Activated naive CD4-positive, alpha-beta T cell (primary cell): ENCODE results near the gene TWF2.

Source experiments
- DNase-seq, 4 experiments: peaks; one replicate each; lab custom pipeline; 2025; lab: John Stamatoyannopoulos, UW

Gene TWF2

DNA sequence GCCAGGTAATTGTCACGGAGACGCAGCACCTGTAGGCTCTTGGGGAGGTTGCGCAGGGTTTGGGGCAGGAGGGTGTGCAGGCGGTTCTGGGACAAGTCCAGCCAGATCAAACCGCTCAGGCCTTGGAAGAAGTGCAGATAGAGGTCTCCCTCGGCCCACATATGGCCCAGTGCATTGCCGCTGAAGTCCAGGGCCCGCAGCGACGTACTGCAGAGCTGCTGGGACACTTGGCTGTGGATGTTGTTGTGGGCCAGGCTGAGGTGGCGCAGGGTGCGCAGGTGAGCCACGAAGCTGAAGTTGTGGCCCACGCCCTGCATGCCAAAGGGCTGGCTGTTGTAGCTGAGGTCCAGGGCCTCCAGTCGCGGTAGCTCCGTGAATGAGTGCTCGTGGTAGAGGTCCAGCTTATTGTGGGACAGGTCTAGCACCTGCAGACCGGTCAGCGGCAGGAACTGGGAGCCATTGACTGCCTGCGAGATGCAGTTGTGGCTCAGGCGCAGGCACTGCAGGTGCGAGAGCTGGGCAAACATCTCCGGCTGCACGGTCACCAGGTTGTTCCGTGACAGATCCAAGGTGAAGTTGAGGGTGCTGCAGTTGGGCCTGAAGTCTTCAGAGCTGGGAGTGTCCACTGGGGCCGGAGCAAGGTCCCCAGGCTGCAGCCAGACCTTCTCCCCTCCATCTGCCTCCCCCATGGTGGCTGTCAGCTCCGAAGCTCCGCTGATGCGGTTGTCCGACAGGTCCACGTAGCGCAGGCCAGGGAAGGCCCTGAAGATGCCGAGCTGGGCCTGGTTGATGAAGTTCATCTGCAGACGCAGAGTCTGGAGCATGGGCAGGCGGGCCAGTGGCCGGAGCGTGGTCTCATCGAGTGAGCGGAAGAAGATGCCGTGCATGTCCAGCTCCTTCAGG is 16.4 kb downstream of the TWF2 start:
- DNase-seq, result no peak

- DNase-seq, result peak in 2 of 4 experiments; percentile 42 to 65
Measured at GRCh38 chr3:52221563-52222318, 17.2 kb downstream of the TWF2 start.

DNA sequence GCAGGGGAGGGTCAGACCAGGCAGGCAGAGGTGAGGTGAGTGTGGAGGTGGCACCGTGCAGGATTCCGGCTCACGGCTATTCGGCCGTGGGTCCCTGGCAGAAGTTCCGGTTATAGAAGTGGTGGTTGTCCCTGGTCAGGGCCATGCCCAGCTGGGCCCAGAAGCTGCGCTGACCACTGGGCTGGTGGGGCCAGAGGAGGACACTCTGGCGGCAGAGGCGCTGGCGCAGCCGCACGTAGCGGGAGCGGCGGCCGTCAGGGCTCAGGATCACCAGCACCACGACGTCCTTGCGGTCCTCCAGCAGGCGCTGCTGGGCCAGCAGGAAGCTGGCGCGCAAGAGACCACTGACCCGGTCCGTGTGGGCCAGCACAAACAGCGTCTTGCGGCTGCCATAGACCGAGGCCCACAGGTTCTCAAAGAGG is 17.8 kb downstream of the TWF2 start:
- DNase-seq, result no peak

DNA sequence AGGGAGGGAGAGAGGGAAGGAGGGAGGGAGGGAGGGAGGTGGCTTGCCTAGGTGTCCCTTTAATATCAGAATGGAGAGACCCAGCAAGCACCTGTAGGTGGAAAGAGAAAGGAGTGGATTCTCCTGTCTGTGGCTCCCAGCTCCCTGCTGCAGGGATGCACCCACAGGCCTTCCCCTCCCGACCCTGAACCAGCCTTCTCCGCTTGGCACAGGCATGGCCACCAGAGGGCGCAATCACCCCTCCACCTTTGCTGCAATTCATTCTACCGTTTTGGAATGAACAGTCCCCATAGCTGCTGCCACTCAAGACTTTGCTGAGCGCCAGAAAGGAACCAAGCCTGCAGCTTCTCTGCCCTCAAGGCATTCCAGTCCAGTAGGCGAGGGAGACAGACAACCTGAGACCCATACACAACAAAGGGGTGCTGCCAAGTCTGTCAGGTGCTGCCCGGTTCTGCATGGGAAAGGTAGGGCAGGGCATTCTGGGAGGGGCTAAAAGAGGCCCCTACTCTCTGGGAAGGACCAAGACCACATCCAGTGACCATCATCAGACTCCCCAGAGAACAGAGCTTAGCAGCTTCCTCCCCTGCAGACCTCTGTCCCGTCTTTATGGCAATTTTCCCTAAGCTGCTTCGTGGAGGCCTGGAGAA is 18.5 kb downstream of the TWF2 start:
- peak; percentile 79 to 90 (median 86) for DNase-seq

DNA sequence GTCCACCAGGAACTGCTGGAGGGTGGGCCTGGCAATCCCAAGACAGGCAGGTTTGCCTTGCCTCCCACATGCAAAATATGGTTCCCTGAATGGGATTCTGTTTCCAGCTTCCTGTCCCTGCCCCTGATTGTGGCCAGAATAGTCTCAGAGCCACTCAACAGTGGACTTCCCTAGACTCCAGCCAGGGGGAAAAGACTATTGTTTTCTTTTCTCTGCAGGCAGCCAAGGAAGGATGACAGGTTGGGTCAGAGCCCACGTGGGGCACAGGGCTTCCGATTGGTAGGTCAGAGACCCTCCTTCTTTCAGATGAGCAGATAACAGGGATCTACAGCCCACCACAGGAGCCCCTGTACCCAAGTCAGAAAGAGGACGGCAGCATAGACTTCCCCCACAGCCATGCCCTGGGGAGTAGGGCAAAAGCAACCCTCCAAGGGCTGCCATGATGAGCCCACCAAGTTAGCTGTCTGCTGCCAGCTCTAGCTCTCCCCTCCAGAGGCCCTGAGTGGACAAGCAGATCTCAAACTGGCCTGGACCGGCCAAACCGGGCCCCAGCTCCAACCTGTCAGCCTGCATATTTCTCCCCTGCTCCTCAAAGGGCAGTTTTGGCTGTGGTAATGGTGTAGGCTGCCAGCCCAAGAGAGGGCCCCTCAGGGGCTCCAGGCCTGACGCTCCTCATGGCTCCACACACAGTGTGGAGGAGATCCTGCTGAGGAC is 19.9 kb downstream of the TWF2 start:
- DNase-seq, result no peak

GRCh38 chr3:52218454-52218853 is 20.5 kb downstream of the TWF2 start:
- peak in 1 of 4 experiments; percentile 23 for DNase-seq

DNA sequence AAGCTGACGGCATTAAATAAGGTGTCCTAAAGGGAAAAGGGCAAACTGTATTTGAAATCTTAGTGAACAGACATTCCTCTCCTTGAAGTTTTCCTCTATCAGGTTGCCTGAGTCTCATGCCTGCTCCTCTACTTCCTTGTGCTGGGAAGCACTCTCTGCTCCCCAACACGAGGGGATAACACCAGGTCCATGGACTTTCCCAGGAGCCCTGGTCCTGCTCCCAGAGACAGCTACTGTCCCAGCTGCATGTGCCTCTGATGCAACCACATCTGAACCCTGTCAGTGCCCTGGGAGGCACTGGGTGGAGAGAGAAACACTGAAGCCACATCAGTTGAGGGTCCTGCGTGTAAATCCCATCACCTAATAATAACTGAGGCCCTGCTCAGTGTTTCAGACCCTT is 20.9 kb downstream of the TWF2 start:
- DNase-seq, result no peak

- DNase-seq, result no peak
Measured at GRCh38 chr3:52217409-52217805, 21.6 kb downstream of the TWF2 start.

DNA sequence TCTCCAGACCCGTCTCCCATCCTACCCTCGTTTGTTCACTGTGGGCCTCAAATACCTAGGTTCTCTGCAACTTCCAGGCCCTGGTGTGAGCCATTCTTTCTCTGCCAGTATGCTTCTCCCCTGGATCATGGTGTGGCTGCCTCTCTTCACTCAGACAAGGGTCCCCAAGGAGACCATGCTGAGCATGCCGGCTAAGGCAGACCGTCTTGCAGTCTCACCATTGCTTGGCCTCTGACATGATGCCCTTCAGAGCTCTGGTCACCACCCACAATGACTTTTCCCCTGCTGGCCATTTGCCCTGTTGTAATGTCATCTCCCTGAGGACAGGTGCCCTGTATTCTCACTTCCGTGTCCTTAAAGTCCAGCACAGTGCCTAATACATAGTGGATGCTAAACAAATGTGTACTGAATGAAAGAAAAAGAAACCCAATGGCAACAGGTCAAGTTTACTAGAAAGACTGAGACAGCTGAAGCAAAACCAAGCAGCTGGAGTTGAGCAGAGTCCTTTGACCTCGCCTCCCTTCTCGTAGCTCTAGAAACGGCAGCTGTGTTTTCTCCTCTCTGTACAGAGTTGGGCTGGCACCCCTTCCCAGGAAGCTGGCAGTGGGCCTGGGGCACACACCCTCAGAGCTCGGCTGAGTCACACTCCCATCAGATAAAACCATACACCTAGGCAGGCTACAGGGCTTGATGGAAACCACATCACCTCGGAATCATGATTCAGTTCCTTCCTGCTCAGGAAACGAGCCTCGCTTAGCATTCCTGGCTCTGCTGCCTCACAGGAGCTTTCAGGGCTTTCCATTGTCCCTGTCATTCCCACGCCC is 22.2 kb downstream of the TWF2 start:
- peak in 2 of 4 experiments; percentile 25 to 59 for DNase-seq

- DNase-seq, result no peak
Measured at GRCh38 chr3:52215351-52215750, 23.6 kb downstream of the TWF2 start.

- DNase-seq, result no peak
Measured at GRCh38 chr3:52213901-52214300, 25.1 kb downstream of the TWF2 start.

DNA sequence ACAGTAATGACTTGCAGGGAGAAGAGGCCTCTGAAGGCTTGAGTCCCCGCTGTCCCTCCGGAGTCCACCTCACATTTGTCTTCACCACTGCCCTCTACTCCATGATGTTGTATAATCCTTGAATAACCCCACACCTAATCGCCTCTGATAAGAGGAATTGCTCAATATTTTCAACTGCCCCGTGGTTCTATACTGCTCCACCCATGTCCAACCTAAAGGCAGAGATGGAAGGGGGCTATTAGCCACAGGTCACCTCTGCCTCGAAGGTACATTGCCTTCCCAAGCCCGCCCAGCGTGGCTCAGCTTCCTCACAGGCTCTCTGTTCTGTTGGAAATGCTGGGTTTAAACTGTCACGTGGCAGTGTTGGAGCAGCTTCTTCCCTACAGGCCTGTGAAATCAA is 26.0 kb downstream of the TWF2 start:
- no peak for DNase-seq

DNA sequence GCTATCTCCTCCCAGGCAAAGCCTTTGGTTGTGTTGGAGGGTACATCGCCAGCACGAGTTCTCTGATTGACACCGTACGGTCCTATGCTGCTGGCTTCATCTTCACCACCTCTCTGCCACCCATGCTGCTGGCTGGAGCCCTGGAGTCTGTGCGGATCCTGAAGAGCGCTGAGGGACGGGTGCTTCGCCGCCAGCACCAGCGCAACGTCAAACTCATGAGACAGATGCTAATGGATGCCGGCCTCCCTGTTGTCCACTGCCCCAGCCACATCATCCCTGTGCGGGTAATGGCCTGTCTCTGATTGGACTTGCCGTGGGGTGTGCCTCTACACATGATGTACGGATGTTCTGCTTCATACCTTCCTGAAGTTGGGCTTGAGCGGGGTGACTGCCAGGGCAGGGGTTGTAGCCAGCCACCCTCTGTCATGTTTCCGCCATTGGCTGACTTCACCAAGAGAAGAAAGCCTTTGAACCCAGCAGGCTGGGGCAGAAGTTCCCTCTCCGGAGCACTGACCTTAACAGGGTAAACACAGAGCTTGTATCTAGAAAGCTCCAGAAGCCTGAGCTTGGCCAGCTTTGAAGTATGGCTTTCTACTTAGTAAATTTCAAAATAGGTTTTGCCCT is 27.6 kb downstream of the TWF2 start:
- DNase-seq, result no peak

GRCh38 chr3:52210550-52211046 is 28.4 kb downstream of the TWF2 start:
- DNase-seq, result no peak

- DNase-seq, result no peak
Measured at GRCh38 chr3:52210037-52210436, 28.9 kb downstream of the TWF2 start.

DNA sequence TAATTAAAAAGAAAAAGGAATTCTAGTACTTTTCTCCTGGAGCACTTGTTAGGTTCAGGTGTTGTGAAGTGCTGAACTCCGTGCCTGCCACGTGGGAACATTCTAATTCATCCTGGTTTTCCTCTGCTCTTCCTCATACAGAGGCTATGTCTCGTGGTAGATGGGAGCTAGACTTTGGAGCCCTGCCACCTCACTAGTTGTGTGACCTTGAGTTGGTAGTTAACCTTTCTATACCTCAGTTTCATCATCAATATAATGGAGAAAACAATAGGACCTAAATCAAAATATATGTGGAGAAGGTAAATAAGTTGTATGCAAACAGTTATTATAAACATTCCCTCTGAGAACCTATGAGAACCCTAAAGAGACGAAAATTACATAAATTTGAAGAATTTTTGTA is 30.4 kb downstream of the TWF2 start:
- no peak for DNase-seq

DNA sequence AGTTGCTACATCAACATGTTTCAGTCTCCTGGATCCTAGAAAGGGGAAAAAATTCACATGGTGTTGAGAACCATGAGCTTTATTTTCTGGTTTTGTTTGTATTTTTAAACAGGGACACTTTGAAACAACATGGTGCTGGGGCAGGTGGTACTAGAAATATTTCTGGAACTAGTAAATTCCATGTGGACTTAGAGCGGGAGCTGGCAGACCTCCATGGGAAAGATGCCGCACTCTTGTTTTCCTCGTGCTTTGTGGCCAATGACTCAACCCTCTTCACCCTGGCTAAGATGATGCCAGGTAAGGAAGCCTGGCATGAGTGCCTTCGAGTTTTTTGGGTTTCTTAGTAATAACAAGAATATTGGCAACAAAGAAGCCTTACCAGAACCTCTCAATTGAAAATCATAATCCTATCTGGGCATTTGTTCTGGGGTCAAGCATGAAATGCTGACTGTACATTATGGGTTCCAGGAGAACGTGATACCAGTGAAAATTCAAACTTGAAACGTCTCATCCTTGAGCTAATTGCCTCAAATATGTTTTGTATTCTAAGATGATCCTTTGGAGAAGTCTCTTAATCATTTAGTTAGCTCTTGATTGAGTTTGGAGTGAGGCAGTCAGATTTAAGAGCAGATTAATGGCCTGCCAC is 33.1 kb downstream of the TWF2 start:
- DNase-seq, result no peak

DNA sequence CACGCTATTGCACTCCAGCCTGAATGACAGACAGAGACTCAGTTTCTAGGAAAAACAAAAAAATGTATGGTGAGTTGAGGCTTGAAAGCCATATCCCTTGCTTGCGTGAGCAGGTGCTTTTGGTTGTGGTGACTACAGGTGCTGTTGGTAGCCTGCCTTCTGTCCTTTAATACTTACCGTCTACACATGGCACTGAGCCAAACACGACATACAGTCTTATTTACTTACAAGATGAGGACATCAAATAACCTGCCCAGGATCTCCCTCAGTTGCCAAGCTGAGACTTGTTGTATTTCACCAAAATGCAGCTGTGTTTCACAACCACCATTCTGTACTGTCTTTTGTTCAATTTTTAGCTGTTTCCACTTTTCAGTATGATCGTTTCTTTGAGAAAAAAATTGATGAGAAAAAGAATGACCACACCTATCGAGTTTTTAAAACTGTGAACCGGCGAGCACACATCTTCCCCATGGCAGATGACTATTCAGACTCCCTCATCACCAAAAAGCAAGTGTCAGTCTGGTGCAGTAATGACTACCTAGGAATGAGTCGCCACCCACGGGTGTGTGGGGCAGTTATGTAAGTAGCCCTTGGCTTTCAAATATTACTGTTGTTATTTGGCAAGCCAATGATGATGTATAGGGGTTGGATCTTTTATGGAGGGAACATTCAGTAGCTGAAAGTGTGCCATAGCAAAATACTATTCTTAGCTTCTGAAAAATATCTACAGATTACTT is 34.5 kb downstream of the TWF2 start:
- DNase-seq, result no peak

GRCh38 chr3:52203701-52204100 is 35.3 kb downstream of the TWF2 start:
- DNase-seq, result no peak
